ENCODE results near the gene FBXO41.

The FBXO41 gene

GRCh38 chr2:73289304-73289703 is 5.0 kb upstream of the FBXO41 start:
- TF ChIP-seq POLR2AphosphoS5 (IDR thresholded peaks at IDR 0.05; ENCODE audit: low read depth, low read length) (no peak), TAF1 (IDR thresholded peaks at IDR 0.05; ENCODE audit: borderline replicate concordance, insufficient read depth, low read length) (no peak), SIN3A (IDR thresholded peaks at IDR 0.05; ENCODE audit: borderline replicate concordance, insufficient read depth, low read length) (no peak), REST (IDR thresholded peaks at IDR 0.05; ENCODE audit: insufficient read depth in 1 of 2, low read depth in 2 of 2, low read length in 2 of 2) (no peak), FOXP2 (optimal IDR thresholded peaks at IDR 0.05; ENCODE audit: borderline replicate concordance, extremely low read depth, extremely low read length, insufficient read depth) (no peak)

GRCh38 chr2:73286134-73286655 is 1.9 kb upstream of the FBXO41 start:
- TF ChIP-seq SIN3A (IDR thresholded peaks at IDR 0.05; ENCODE audit: borderline replicate concordance, insufficient read depth, low read length) = no peak
- TF ChIP-seq TAF1 (IDR thresholded peaks at IDR 0.05; ENCODE audit: borderline replicate concordance, insufficient read depth, low read length) = no peak
- no peak for TF ChIP-seq POLR2AphosphoS5 (IDR thresholded peaks at IDR 0.05; ENCODE audit: low read depth, low read length)
- no peak for TF ChIP-seq REST (IDR thresholded peaks at IDR 0.05; ENCODE audit: insufficient read depth in 1 of 2, low read depth in 2 of 2, low read length in 2 of 2)
- no peak for TF ChIP-seq FOXP2 (optimal IDR thresholded peaks at IDR 0.05; ENCODE audit: borderline replicate concordance, extremely low read depth, extremely low read length, insufficient read depth)

- TF ChIP-seq POLR2AphosphoS5 (IDR thresholded peaks at IDR 0.05; ENCODE audit: low read depth, low read length) (no peak), TAF1 (IDR thresholded peaks at IDR 0.05; ENCODE audit: borderline replicate concordance, insufficient read depth, low read length) (no peak), SIN3A (IDR thresholded peaks at IDR 0.05; ENCODE audit: borderline replicate concordance, insufficient read depth, low read length) (no peak), FOXP2 (optimal IDR thresholded peaks at IDR 0.05; ENCODE audit: borderline replicate concordance, extremely low read depth, extremely low read length, insufficient read depth) (no peak), REST (IDR thresholded peaks at IDR 0.05; ENCODE audit: insufficient read depth in 1 of 2, low read depth in 2 of 2, low read length in 2 of 2) (no peak)
Measured at GRCh38 chr2:73285159-73285739, 971 bp upstream of the FBXO41 start.

- TF ChIP-seq POLR2AphosphoS5 (IDR thresholded peaks at IDR 0.05; ENCODE audit: low read depth, low read length) (no peak), FOXP2 (optimal IDR thresholded peaks at IDR 0.05; ENCODE audit: borderline replicate concordance, extremely low read depth, extremely low read length, insufficient read depth) (peak; percentile 16)
Measured at GRCh38 chr2:73283545-73284295, 558 bp downstream of the FBXO41 start.

GRCh38 chr2:73282924-73283544 is 1.2 kb downstream of the FBXO41 start:
- TF ChIP-seq TAF1 (IDR thresholded peaks at IDR 0.05; ENCODE audit: borderline replicate concordance, insufficient read depth, low read length) (no peak), POLR2AphosphoS5 (IDR thresholded peaks at IDR 0.05; ENCODE audit: low read depth, low read length) (no peak), REST (IDR thresholded peaks at IDR 0.05; ENCODE audit: insufficient read depth in 1 of 2, low read depth in 2 of 2, low read length in 2 of 2) (no peak), FOXP2 (optimal IDR thresholded peaks at IDR 0.05; ENCODE audit: borderline replicate concordance, extremely low read depth, extremely low read length, insufficient read depth) (no peak), SIN3A (IDR thresholded peaks at IDR 0.05; ENCODE audit: borderline replicate concordance, insufficient read depth, low read length) (no peak)
